Mucosa of descending colon (tissue), 3 donors: ENCODE data around the gene ACAA2. TPM values are rescaled to one million over a fixed set of nuclear protein-coding genes. Genes with fewer than 3 reads are reported as not detected.
A peak's percentile ranks its signal among the peaks of the same experiment; 100 is the strongest.
"Not testable (repeated sequence)": the region's sequence is repeated elsewhere in the genome, so short reads cannot be mapped to it uniquely, and the experiment has no call there.

Experiments
- ATAC-seq: fragments of 200-7000 bp; cut with Tn5 transposase; one replicate; pipeline ENCODE4 v1.9.1; 2020; ENCODE audit warnings: mild to moderate bottlenecking, moderate library complexity
- DNase-seq, 3 donors: peaks; one replicate each; pipeline ENCODE4 v3.0.0-alpha.2; 2020
- H3K36me3 ChIP-seq: fragments of 200-600 bp; one replicate; pipeline ENCODE4 v1.8.0; 2021; ENCODE audit warnings: low read depth, mild to moderate bottlenecking
- H3K4me1 ChIP-seq: fragments of 200-600 bp; one replicate; pipeline ENCODE4 v1.8.0; 2021; ENCODE audit warnings: low read depth, mild to moderate bottlenecking
- H3K4me3 ChIP-seq: fragments of 200-600 bp; one replicate; pipeline ENCODE4 v1.8.0; 2021; ENCODE audit warnings: mild to moderate bottlenecking
- H3K9me3 ChIP-seq: fragments of 200-600 bp; one replicate; pipeline ENCODE4 v1.8.0; 2021; ENCODE audit warnings: mild to moderate bottlenecking
- intact Hi-C, 2 donors: fragments of 100-400 bp; cut with DNase I in 1 of 2; cut with micrococcal nuclease in 1 of 2; formaldehyde crosslinking; loops; one replicate each; pipeline versions ENCODE4 v1.11.0 to v1.11.1; 2022; cut with DNase I, micrococcal nuclease
- total RNA-seq, 3 donors: library from RNA; stranded (reverse); fragmentation: NEBNext Ultra II Directional in 2 of 3; extraction: Animal tissue kit (Norgen Biotek cat#: 25700) in 2 of 3; gene quantifications; one replicate each; pipeline versions ENCODE4 v1.2.1 to v1.2.4, GENCODE V29; 2021 to 2023
- TF ChIP-seq, protein P1 (sequence below): fragments of 200-600 bp; IDR thresholded peaks from one replicate; pipeline ENCODE4 v1.8.0; 2022; ENCODE audit warnings: antibody characterized with exemption, mild to moderate bottlenecking
- donor health status: DM: no; HTN: no; CAD: no; lungs with moderate emphysema.
- donor health status: DM: no; HTN: no; CAD: no.
- donor health status: DM: no; HTN: yes; CAD: no.

ACAA2 gene
- total RNA-seq, 3 donors from 2014 or later = 148 to 332 (median 281) TPM

GRCh38 chr18:49839012-49839411 lies 25.7 kb upstream of the ACAA2 start:
- Histone ChIP-seq H3K4me1 (no peaks in the 10 kb centered on the region), H3K9me3 (no peaks in the 10 kb centered on the region), H3K36me3 (no peaks in the 10 kb centered on the region), H3K4me3 (no peak overlapping the region)
- ATAC-seq (peak; percentile 22), DNase-seq (no peak)
- TF ChIP-seq, protein P1, sequence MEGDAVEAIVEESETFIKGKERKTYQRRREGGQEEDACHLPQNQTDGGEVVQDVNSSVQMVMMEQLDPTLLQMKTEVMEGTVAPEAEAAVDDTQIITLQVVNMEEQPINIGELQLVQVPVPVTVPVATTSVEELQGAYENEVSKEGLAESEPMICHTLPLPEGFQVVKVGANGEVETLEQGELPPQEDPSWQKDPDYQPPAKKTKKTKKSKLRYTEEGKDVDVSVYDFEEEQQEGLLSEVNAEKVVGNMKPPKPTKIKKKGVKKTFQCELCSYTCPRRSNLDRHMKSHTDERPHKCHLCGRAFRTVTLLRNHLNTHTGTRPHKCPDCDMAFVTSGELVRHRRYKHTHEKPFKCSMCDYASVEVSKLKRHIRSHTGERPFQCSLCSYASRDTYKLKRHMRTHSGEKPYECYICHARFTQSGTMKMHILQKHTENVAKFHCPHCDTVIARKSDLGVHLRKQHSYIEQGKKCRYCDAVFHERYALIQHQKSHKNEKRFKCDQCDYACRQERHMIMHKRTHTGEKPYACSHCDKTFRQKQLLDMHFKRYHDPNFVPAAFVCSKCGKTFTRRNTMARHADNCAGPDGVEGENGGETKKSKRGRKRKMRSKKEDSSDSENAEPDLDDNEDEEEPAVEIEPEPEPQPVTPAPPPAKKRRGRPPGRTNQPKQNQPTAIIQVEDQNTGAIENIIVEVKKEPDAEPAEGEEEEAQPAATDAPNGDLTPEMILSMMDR = no peak
- intact Hi-C loops = no loop called here

GRCh38 chr18:49838381-49838780 lies 25.0 kb upstream of the ACAA2 start:
- TF ChIP-seq, protein P1 = no peak
- DNase-seq (no peak), ATAC-seq (no peak)
- H3K9me3 ChIP-seq = no peaks in the 10 kb centered on the region
- no peaks in the 10 kb centered on the region for H3K36me3 ChIP-seq
- no peaks in the 10 kb centered on the region for H3K4me1 ChIP-seq
- intact Hi-C loops = no loop called here
- H3K4me3 ChIP-seq = no peak overlapping the region

DNA sequence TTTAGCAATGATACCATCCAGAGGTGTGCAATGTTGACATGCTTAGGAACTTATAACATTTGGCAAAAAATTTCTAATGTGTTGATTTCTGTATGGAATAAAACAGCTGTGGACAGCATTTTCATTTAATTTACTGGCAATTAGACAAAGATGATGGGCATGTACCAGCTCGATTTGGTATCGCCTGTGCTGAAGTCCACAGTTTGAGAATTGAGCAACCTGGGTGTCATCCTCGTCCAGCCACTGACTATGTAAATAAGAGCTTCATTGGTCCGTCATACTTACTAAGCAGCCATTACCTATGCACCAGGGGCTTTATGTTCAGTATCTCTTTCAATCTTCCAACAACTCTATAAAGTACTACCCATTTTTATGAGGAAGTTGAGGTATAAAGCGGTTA lies 24.6 kb upstream of the ACAA2 start:
- Histone ChIP-seq H3K36me3 (no peaks in the 10 kb centered on the region), H3K4me3 (no peak overlapping the region), H3K4me1 (no peaks in the 10 kb centered on the region), H3K9me3 (no peaks in the 10 kb centered on the region)
- TF ChIP-seq, protein P1 = no peak
- ATAC-seq (peak; percentile 6), DNase-seq (peak in 1 of 3 donors; percentile 0)
- intact Hi-C loops = no loop called here

GRCh38 chr18:49837316-49837835 lies 24.0 kb upstream of the ACAA2 start:
- not testable (repeated sequence) for DNase-seq, ATAC-seq

DNA sequence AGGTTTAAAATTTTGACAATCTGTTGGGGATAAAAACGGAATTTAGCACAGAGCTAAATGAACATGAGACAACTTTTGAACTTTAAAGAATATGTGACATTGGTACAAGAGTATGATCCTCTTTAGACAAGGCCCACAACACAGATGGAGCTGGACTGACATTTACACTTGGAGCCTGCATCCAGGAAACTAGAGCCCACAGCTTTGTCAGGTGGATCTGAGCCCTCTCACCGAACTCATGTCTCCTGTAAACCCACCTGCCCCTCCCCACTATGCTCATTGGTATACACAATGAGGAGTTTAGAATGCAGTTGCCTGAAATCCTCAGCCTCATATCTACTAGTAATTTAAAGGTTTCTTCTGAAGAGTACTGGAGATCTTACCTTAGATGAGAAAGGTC lies 22.1 kb upstream of the ACAA2 start:
- Histone ChIP-seq H3K4me1 (no peaks in the 10 kb centered on the region), H3K36me3 (no peaks in the 10 kb centered on the region), H3K9me3 (no peaks in the 10 kb centered on the region), H3K4me3 (no peak overlapping the region)
- intact Hi-C loops = no loop called here
- TF ChIP-seq, protein P1 = no peak
- no peak for ATAC-seq
- no peak for DNase-seq

More at GRCh38 chr18:49837316-49837835, 24.0 kb upstream of the ACAA2 start:
- H3K4me1 ChIP-seq, intact Hi-C loops, H3K4me3 ChIP-seq, H3K36me3 ChIP-seq, H3K9me3 ChIP-seq: not testable (repeated sequence)

- no peaks in the 10 kb centered on the region for H3K36me3 ChIP-seq
- DNase-seq = no peak
- ATAC-seq = peak; percentile 35
- TF ChIP-seq, protein P1 = no peak
- H3K4me1 ChIP-seq = no peaks in the 10 kb centered on the region
- H3K4me3 ChIP-seq = no peak overlapping the region
- H3K9me3 ChIP-seq = no peaks in the 10 kb centered on the region
- intact Hi-C loops = no loop called here
Observed at GRCh38 chr18:49834258-49834657, 20.9 kb upstream of the ACAA2 start.
